Bronchial epithelial cell (primary cell): Measurements from ENCODE around the gene DSG4. TPM values are rescaled to one million over a fixed set of nuclear protein-coding genes. Genes with fewer than 3 reads are reported as not detected.

Experiments used
- DNase-seq: peaks from one replicate; pipeline ENCODE4 v3.0.0-alpha.2; 2010; ENCODE audit warnings: low read depth
- FAIRE-seq: peaks from 2 replicates; lab custom pipeline; 2011; peaks lifted over from hg19 to GRCh38; lab: Jason Lieb, UNC
- H3K27me3 ChIP-seq: 2 replicates; pipeline ENCODE4 v1.5.1; 2011; ENCODE audit warnings: low read length; ENCODE audit not compliant: control insufficient read depth, insufficient read depth
- H3K36me3 ChIP-seq: 2 replicates; pipeline ENCODE4 v1.5.1; 2011; ENCODE audit warnings: low read length; ENCODE audit not compliant: control insufficient read depth, insufficient read depth
- H3K4me3 ChIP-seq: 2 replicates; pipeline ENCODE4 v1.5.1; 2011; ENCODE audit warnings: mild to moderate bottlenecking, low read depth, low read length, control low read depth
- CTCF ChIP-seq: IDR thresholded peaks from 2 replicates; pipeline ENCODE4 v1.5.1; 2011; ENCODE audit warnings: mild to moderate bottlenecking, moderate library complexity, low read length, control low read depth, inconsistent platforms; ENCODE audit not compliant: insufficient read depth, severe bottlenecking
- total RNA-seq: library from RNA; depleted of rRNA; stranded (reverse); fragments of >200 nt; gene quantifications from 2 replicates; pipeline ENCODE4 v1.2.1, GENCODE V29; 2014

Gene DSG4
- total RNA-seq, 1 donor from 2014 or later: not detected

DNA sequence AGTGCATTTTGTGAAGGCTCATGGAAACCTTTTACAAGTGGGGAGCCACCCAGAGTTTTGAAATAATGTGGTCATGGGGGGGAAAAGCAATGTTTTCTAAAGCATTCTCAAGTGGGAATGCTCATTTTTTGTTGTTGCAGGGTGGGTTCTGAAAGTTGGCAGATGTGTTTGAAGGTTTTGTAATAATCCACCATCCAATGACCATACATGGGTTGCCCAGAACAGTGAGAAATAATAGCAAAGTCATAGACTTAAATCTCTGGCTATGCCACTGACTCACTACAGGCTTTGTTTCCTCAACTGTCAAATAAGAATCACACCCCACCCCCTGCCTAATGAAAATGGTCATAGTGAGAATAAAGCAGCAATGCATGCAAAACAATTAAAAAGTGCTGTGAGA lies 73.8 kb downstream of the DSG4 start:
- DNase-seq (peak; percentile 89), FAIRE-seq (no peak)
- Histone ChIP-seq H3K36me3 (no peaks in the 10 kb centered on the region), H3K27me3 (no peaks in the 10 kb centered on the region), H3K4me3 (peak overlapping the region; percentile 41)
- TF ChIP-seq CTCF: no peak

- no peak overlapping the region for H3K4me3 ChIP-seq
- DNase-seq: peak; percentile 78
Observed at GRCh38 chr18:31451625-31452024, 75.0 kb downstream of the DSG4 start.

DNA sequence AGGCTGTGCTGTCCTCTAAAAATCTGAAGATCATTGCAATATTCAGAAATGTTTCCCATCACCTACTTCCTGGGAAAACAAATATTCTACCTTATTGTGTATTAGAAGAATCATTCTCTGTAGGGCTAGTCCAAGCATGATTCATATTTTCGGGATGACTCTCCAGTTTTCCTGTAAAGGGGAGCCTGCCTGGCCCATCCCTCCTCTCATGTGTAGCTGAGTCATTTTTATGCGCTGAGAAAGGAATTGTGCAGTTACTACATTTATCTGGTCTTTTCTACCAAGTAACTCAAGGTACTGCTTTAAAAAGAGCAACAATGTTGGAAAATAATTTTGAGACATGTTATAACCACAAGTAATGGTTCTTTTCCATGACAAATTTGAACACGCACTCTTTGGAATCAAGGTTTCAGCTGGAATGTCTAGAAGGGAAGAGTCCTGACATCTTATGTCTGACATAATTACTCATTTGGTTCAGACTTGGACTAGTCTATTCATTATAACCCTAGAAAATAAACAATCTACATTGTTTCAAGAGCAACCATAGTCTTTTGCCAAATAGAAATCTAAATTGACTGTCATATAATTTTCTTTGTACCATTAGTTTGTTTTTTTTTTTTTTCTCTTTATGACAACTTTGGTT lies 77.6 kb downstream of the DSG4 start:
- FAIRE-seq (peak; percentile 18), DNase-seq (peak; percentile 99)
- no peaks in the 10 kb centered on the region for H3K27me3 ChIP-seq
- no peak for TF ChIP-seq CTCF
- H3K4me3 ChIP-seq: no peak overlapping the region
- H3K36me3 ChIP-seq: peaks cover 4% of the 10 kb centered on the region

More at GRCh38 chr18:31451625-31452024, 75.0 kb downstream of the DSG4 start:
- H3K27me3 ChIP-seq: no peaks in the 10 kb centered on the region
- H3K36me3 ChIP-seq: no peaks in the 10 kb centered on the region
- no peak for TF ChIP-seq CTCF
- no peak for FAIRE-seq

Other genes starting within 250 kb of the DSG4 start
- 0.38 TPM in 1 of 2 replicates, not detected in the other for gene DSC1, start 213.9 kb upstream of the DSG4 start, total RNA-seq
- under 0.01 and 0.64 TPM in 2 replicates for gene DSG1, start 58.6 kb upstream of the DSG4 start, total RNA-seq
- 271 and 688 TPM in 2 replicates for gene DSG3, start 71.0 kb downstream of the DSG4 start, total RNA-seq
- 91.5 and 110 TPM in 2 replicates for gene DSG2, start 121.4 kb downstream of the DSG4 start, total RNA-seq
- gene TTR, start 215.1 kb downstream of the DSG4 start, total RNA-seq: not detected in 2 replicates